ELF-1 (cell line): ENCODE measurements around the gene JUND.
A peak's percentile ranks its signal among the peaks of the same experiment; 100 is the strongest.
"Not testable (repeated sequence)": the region's sequence is repeated elsewhere in the genome, so short reads cannot be mapped to it uniquely, and the experiment has no call there.

ENCODE experiments used
- DNase-seq: peaks from one replicate; pipeline ENCODE4 v3.0.0-alpha.2; 2016; ENCODE audit warnings: low read depth, low spot score

Gene JUND

DNA sequence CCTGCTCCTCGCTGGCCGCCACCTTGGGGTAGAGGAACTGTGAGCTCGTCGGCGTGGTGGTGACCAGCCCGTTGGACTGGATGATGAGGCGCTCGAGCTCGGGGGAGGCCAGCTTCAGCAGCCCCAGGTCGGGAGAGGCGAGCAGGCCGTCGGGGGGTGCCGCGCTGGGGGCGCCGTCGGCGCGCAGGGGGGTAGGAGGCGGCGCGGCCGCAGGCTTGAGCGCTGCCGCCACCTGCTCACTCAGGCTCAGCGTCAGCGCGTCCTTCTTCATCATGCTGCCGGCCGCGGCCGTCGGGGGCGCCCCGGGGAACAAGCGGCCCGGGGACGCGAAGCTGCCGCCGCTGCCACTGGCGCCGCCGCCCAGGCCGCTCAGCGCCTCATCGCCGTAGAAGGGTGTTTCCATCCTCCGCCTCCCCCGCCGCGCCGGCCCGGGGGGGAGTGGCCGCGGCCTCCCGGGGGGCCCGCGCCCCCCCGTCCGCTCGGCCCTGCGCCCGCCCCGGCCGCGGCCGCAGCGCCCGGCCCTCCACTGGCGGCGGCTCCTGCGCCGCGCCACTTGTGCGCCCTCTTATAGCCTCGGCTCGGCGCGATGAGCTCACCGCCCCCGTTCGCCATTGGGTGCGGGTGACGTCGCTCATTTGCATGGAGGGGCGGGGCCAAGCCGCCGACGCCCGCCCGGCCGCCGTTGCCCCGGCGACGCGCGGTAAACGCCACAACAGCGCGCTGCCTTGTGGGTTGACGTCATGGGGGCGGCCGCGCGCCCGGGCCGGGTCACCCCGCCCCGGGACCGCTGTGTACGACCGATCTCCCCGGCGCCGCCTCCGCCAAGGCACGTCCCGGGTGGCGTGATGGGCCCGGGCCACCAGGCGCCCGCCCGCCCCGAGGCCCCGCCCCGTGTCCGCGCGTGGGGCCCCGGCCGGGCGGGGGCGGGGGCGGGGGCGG lies at the start of gene JUND:
Gene JUND, minus strand, starts transcription at position 541 of the 939 bp plus-strand sequence. Its CDS starts 138 bp downstream, at position 403.
- DNase-seq = peak; percentile 99

DNA sequence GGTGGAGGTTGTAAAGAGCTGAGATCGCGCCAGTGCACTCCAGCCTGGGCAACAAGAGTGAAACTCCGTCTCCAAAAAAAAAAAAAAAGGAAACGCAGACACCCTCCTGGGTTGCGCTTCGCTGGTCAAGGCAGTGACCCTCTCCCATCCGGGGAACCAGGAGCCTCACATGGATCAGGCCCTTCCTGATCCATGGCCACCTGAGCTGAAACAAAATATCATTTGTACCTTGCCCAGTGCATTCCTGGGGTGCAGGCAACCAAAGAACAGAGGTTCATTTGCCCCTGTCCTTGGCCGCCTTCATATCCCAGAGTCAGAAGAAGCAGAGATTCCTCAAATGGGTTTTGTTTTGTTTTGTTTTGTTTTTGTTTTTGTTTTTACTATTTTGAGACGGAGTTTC lies 49.4 kb upstream of the JUND start:
- no peak for DNase-seq

DNA sequence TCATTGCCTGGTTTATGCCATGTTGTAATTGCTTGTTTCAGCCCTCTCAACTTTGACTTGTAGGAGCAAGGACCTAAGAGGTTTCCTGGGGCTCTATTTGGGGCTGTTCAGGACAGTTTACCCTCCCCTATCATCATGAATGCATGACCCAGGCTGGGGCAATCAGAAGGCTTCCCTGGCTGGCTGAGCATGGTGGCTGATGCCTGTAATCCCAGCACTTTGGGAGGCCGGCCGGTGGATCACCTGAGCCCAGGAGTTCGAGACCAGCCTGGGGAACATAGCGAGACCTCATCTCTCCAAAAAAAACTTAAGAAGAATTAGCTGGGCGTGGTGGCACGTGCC lies 47.6 kb upstream of the JUND start:
- no peak for DNase-seq

DNA sequence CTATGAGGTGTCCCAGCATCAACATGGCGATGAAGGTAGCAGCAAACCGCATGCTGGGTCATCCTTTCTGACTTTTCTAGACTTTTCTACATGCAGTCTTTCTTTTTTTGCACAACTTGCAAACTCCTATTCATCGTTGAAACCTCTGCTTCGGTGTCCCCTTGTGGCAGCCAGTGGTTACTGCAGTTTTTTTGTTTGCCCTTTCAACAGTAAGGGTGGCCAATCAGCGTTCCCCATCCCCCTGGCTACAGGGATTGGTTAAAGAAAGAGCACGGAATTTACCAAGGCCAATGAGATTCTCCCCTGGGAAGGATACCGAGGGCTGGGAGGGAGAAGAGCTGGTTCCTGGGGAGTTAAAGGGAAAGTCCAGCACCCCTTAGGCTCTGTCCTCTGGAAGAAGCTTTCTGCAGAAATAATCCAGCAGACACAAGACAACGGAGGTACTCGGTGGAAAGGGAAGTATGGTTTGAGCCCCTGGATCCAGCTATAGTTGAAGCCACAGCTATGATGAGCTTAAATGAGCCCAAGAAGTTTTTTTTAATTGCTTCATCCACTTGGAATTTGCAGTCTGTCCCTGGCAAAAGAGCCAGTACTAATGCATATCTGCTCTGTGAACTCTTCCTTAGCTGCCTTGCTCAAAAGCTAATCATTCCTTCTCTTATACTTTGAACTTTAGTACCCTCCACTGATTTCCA lies 47.1 kb upstream of the JUND start:
- peak; percentile 98 for DNase-seq

DNA sequence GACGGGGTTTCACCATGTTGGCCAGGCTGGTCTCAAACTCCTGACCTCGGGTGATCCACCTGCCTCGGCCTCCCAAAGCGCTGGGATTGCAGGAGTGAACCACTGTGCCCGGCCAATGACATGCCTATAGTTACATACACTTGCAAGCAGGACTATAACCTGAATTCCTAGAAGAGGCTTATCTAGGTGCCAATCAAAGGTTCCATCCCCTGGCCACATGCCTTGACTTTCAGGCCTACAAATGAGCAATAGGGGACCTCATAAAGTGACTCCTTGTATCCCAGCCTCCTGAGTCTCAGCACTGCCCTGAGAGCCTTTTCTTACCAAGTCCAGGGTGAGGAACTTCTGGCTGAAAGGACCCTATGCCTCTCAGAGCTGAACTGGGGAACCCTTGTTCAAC lies 45.4 kb upstream of the JUND start:
- no peak for DNase-seq

- DNase-seq = not testable (repeated sequence)
These were observed 42.9 kb upstream of the JUND start for GRCh38 chr19:18324373-18324731.

GRCh38 chr19:18322759-18323460 lies 41.5 kb upstream of the JUND start, which contains the start of gene LSM4:
LSM4 (minus strand) TSS chr19:18323076; CDS start chr19:18323020, 56 bp downstream.
- peak; percentile 99 for DNase-seq

DNA sequence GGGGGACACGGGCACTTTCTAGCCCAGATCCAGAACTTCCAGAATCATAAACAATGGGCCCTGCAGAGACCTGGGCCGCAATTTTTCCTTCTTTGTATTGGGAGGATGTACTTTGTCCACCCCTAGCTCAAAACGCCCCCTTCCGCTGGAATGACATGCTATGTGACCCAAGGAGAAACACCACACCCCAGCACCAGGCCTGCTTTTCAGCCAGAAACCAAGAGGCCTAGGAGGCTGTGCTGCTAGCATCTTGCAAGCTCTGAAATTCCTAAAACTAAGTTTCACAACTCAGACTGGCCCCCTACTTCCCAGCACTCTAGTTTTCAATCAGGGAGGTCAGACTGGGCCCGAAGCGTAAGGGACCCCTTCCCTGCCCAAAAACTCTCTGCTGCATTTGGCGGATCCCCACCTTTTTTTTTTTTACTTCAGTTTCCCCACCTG lies 40.9 kb upstream of the JUND start:
- peak; percentile 79 for DNase-seq

- peak; percentile 75 for DNase-seq
These were observed 40.3 kb upstream of the JUND start for GRCh38 chr19:18321734-18322102.

DNA sequence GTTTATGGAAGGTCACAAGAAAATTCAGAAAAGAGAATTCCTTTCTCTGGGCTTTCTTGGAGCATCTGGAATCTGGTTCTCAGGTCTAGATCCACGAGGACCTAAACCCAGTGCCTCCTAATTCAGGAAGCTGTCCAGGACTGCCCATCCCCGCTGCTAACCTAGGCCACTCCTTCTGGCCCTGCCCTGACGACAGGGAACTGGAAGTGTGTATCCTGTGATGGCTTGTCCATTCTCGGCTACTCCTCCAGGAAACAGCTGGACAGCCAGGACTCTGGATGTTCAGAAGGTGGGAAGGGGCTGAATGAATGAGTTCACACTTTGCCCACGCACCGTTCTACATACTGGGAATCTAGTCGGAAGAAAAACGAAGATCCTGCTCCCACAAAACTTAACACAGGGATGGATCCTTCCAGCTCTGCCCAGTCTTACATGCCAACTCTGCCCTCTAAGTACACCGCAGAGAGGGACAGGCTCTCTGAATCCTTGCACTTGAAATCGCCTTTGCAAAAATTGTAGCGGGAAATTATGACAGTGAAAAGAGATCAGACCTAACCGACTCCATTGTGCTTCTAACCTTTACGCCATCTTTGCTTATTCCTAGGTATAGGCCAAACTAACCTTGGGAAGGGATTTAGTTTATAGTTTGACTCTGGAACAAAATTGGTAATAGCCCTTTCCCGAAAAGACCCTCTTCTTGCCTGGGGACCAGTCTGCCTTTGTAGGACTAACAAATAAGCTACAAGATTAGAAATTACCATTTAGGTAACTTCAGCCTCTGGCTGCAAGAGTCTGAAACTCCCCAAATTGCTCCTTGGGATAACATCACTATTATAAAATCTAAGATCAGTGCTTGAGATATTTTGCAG lies 39.7 kb upstream of the JUND start:
- no peak for DNase-seq

DNA sequence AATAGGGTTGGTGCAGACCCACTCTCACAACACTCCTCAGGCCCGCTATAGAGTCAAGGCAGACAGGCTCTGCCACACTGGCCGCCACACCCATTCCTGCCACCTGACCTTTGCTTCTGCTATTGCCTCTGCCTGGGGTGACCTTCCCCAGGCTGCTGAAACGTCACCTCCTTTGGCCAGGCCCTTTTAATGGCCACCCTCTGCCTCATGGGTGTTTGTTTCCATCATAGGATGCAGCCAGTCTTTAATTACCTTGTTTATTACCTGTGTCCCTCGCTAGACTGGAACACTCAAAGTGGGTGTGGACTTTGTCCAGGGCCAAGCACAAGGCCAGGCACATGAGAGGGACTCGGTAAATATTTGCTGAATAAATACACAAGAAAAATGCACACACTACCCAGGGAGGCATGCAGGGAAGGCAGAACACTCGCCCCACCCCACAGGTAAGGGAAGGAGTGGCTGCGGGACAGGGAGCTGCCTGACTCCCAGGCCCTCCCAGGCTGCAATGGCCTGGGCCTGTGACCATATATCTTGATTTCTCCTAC lies 38.2 kb upstream of the JUND start:
- no peak for DNase-seq

DNA sequence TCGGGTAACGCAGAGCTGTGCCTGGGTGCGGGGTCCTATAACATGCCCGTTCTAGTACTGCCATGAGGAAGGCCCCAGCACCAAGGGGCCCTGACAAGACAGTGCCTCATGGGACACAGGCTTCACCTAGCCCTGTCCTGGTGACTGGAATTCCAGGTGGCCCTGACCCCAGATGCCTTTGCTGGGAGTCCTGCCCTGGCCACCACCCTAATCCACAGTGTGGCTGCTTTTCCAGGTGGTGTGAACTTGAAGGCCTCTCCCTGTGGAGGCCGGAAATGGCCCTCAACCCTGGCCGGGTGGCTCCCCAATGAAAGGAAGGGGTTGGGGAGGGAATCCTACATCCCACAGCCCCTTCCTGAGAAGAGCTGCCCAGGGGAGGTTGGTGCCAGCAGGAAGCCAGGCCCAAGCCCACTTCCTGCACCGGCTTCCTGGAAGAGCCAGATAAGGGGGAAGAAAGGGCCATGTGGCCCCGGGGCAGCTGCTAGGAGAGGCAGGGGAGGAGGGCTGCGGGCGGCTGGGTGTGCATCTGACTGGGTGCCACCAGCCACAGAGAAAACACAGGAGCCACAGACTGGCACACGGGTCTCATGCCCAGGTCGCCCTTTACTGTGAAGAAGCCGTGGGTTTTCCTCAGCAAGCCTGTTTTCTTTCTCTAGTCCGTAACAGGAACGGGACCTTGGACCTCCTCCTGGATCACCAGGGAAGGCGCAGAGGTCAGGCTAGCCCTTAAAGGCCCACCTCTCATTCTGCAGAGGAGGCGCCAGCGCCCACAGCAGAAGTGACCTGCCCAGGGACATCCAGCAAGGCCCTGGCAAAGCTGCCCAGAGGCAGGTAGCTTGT lies 36.8 kb upstream of the JUND start:
- no peak for DNase-seq

GRCh38 chr19:18313398-18313797 lies 32.0 kb upstream of the JUND start:
- DNase-seq = no peak

DNA sequence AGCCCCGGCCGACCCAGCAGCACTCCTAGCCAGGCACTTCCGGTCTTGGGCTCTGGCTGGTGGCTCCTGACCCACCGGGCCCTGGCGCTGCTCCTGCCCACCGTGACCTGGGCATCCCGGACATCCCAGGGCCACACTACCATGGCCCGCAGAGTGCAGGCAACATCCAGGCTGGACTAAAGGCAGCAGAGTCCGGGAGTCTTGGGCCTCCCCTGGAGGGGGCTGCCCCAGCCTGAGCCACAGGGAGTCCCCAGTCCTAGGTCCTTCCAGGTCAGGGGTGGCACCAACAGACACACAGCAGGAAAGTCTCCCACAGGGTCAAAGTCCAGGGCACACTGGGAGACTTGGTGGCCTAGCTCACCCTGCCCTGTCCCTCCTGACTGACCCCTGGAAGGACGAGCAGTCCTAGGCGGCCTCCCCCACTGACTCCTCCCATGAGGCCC lies 30.7 kb upstream of the JUND start:
- DNase-seq = no peak

DNA sequence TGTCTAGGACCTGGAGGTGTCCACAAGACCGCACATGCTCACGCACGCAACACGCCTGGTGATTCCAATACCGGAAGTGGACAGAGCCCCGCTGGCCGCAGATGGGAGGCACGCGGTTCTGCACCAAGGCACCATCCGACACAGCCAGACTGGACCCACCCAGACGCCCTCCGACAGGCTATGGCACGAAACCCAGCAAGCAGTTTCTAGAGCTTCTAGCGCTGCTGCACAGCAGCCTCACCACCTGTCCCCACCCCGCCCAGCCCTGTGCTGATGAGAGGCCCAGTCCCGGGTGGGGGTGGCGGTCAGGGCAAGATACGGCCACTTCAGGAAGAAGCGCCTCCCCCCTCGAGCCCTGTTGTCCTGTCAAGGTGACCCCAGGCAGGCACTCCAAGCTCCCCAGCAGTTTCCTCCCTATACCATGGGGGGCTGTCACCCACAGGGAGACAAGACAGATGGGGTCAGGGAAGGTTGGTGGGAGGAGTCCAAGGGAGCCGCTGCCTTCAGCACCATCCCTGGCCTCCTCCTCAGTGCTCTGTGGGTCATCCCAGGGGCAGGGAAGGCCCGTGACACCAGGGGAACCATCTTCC lies 30.2 kb upstream of the JUND start:
- no peak for DNase-seq

DNA sequence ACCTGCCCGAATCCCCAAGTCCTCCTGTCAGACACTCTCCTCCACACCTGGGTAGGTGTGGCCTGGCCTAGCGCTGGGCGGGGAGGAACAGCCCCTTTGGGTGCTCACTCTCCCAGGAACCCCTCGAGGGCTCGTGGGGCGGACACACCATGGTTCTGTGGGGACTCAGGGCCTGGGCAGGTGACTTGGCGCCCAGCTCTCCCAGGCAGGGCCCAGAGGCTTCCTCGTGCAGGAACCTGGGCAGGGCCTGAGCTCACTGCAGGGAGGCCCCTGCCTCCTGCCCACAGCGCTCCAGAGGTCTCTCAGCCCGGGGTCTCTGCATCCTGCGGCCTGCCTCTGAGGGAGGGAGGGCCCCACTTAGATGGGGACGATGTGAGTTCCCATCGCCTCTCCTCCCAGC lies 29.5 kb upstream of the JUND start:
- DNase-seq = no peak

GRCh38 chr19:18310118-18310909 lies 28.9 kb upstream of the JUND start:
- no peak for DNase-seq

DNA sequence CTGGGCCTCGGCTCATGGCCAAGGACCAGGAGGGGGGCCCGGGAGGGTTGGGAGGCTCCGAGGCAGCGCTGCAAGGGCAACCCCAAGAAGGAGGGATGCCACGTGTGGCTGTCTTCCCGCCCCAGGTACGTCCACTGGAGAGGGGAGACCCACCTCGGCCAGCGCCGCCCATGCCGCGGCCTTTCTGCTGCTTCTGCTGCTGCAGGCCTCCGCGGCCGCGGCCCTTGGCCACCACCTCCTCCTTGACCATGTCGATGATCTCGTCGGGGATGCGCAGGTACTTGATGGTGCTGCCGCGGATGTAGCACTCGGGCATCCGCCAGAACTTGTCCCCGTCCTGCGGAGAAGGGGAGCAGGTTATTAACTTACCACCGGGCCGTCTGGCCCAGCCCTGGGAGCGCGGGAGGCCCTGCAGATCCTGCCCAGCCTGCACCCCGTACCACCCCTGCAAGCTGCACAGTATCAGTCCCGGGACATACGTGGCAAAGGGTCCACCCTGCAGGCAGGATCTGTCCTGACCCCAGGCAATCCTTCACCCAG lies 28.2 kb upstream of the JUND start:
- DNase-seq = no peak

GRCh38 chr19:18308948-18309325 lies 27.5 kb upstream of the JUND start:
- no peak for DNase-seq
